MCF 10A (cell line): ENCODE measurements around the gene LIG1. TPM values are rescaled to one million over a fixed set of nuclear protein-coding genes. Genes with fewer than 3 reads are reported as not detected.

ENCODE experiments used
- BruUV-seq: library from RNA; stranded (reverse); fragments of 400-500 nt; replicated peaks from 2 replicates; lab custom pipeline; 2021; lab: Mats Ljungman, UMichigan
- CTCF ChIA-PET: fragments of 300-600 bp; sonication (Branson Sonifier 250); formaldehyde crosslinking; extraction: SDS; loops from one replicate; lab custom pipeline; 2021; ENCODE audit warnings: antibody characterized with exemption, inconsistent platforms; lab: Yijun Ruan, JAX
- POLR2A ChIA-PET: fragments of 300-600, 350-650 bp; sonication (Branson Sonifier 250); formaldehyde crosslinking; extraction: SDS; loops from one replicate; lab custom pipeline; 2020; ENCODE audit warnings: antibody characterized with exemption, inconsistent platforms; lab: Yijun Ruan, JAX
- DNase-seq: peaks from one replicate; pipeline ENCODE4 v3.0.0-alpha.2; 2018; ENCODE audit not compliant: unreplicated experiment
- H3K27ac Mint-ChIP-seq: one replicate; pipeline ENCODE4 v1.8.0; 2022; ENCODE audit warnings: mild to moderate bottlenecking, low read depth, mixed read lengths; ENCODE audit not compliant: unreplicated experiment
- H3K27me3 Mint-ChIP-seq: one replicate; pipeline ENCODE4 v1.8.0; 2022; ENCODE audit warnings: mixed read lengths; ENCODE audit not compliant: insufficient read depth, unreplicated experiment
- H3K36me3 Mint-ChIP-seq: one replicate; pipeline ENCODE4 v1.8.0; 2022; ENCODE audit warnings: mild to moderate bottlenecking, moderate library complexity, mixed read lengths; ENCODE audit not compliant: insufficient read depth, unreplicated experiment
- H3K4me1 Mint-ChIP-seq: one replicate; pipeline ENCODE4 v1.8.0; 2022; ENCODE audit warnings: mixed read lengths; ENCODE audit not compliant: insufficient read depth, unreplicated experiment
- H3K4me3 Mint-ChIP-seq: one replicate; pipeline ENCODE4 v1.8.0; 2022; ENCODE audit warnings: mild to moderate bottlenecking, moderate library complexity, mixed read lengths; ENCODE audit not compliant: unreplicated experiment
- H3K9me3 Mint-ChIP-seq: one replicate; pipeline ENCODE4 v1.8.0; 2022; ENCODE audit warnings: mixed read lengths; ENCODE audit not compliant: unreplicated experiment
- intact Hi-C: fragments of 100-400 bp; cut with micrococcal nuclease; formaldehyde crosslinking; loops from 2 replicates; pipeline ENCODE4 v1.14.1; 2022
- total RNA-seq: library from RNA; stranded (reverse); gene quantifications from 2 replicates; pipeline ENCODE4 v1.2.3, GENCODE V29; 2022
- TF ChIP-seq, protein P1 (sequence below): fragments of 200-600 bp; IDR thresholded peaks from one replicate; pipeline ENCODE4 v1.8.0; 2022; ENCODE audit warnings: antibody characterized with exemption, mild to moderate bottlenecking; ENCODE audit not compliant: unreplicated experiment

The LIG1 gene
- total RNA-seq, 1 experiment from 2014 or later: 14.6 TPM

DNA sequence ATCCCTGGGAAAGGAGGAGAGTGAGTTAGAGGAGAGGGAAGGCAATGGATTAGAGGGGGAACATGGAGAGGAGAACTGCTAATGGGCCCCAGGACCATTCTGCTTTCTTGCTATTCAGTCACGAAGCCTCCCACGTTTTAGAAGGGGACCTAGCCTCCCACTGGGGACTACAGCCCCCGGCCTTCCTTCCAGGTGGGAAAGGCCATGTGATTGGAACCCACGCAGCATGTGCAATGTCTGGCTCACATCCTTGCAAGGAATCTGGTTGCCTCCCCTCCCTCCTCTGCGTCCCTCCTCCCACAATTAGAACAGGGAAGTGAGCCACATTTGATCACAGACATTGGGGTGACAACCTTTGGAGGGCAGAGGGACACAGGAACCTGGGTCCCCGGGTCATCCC lies 37.0 kb downstream of the LIG1 start:
- intact Hi-C loops: no loop called here
- Mint-ChIP-seq H3K27ac (no peak overlapping the region), H3K9me3 (no peaks in the 10 kb centered on the region), H3K4me3 (no peak overlapping the region), H3K36me3 (peaks cover 12% of the 10 kb centered on the region), H3K27me3 (no peaks in the 10 kb centered on the region), H3K4me1 (no peaks in the 10 kb centered on the region)
- TF ChIP-seq, protein P1, sequence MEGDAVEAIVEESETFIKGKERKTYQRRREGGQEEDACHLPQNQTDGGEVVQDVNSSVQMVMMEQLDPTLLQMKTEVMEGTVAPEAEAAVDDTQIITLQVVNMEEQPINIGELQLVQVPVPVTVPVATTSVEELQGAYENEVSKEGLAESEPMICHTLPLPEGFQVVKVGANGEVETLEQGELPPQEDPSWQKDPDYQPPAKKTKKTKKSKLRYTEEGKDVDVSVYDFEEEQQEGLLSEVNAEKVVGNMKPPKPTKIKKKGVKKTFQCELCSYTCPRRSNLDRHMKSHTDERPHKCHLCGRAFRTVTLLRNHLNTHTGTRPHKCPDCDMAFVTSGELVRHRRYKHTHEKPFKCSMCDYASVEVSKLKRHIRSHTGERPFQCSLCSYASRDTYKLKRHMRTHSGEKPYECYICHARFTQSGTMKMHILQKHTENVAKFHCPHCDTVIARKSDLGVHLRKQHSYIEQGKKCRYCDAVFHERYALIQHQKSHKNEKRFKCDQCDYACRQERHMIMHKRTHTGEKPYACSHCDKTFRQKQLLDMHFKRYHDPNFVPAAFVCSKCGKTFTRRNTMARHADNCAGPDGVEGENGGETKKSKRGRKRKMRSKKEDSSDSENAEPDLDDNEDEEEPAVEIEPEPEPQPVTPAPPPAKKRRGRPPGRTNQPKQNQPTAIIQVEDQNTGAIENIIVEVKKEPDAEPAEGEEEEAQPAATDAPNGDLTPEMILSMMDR: no peak
- DNase-seq: no peak
- CTCF ChIA-PET: no interaction called here
- POLR2A ChIA-PET: no interaction called here
- no TSS peak for BruUV-seq

DNA sequence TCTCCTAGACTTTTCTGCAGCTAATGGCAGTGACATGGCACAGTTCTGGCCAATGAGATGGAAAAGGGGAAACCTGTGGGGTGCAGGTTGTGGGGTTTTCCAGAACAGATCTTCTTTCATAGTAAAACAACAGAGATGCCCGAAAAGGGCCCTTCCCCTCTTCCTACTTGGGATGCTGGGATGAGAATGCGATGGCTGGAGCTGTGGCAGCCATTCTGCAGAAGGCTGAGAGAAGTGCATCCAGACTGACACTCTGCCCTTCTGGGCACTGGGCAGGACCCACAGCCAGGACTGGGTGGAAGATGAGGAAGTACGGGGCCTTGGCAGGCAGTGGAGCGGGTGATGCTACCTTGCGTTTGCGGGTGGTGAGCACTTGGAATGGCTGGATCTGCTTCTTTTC lies 42.6 kb downstream of the LIG1 start:
- TF ChIP-seq, protein P1: no peak
- Mint-ChIP-seq H3K27me3 (no peaks in the 10 kb centered on the region), H3K27ac (no peak overlapping the region), H3K36me3 (peaks cover 19% of the 10 kb centered on the region), H3K4me3 (no peak overlapping the region), H3K4me1 (no peaks in the 10 kb centered on the region), H3K9me3 (no peaks in the 10 kb centered on the region)
- no peak for DNase-seq
- intact Hi-C loops: no loop called here
- POLR2A ChIA-PET: no interaction called here
- no TSS peak for BruUV-seq
- CTCF ChIA-PET: interaction anchor here (1.1 kb wide), 1 partner anchor 25 kb away, joined by 5 read pairs; no protein-coding TSS in a partner anchor

DNA sequence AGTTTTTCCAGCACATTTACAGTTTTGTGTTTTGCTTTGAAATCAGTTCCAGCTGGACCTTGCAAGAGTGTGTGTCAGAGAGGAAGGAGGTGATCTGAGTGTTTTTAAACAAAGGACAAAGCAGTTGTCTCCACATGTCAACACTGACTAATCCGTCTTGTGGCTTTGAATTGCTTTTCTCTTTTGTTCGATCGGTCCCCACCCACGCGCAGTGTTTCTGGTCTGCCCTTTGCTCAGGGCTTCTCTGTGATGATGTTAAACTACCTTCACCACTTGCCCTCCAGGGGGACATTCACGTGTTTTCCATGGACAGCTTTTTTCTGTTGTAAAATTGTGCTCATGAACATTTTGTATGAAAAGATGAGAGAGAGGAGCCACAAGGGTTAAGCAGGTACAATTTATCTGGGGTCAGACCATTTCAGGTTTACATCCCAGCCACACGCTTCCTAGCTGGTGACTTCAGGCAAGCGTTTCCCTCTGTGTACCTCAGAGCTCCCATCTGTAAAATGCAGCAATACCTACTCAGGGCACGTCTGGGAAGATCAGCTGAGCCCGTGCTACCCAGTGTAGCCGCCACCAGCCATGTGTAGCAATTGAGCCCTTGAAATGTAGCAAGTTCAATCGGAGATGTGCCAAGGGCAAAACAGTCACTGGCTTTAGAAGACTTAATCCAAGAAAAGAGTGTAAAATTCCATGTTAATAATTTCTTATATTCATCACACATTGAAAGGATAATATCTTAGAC lies 46.1 kb downstream of the LIG1 start:
- H3K27me3 Mint-ChIP-seq: no peaks in the 10 kb centered on the region
- TF ChIP-seq, protein P1: peak; percentile 5
- H3K27ac Mint-ChIP-seq: peak overlapping the region; percentile 22
- intact Hi-C loops: no loop called here
- ChIA-PET CTCF (interaction anchor here (0.6 to 1.5 kb wide), 5 partner anchors 11 to 114 kb away, joined by 3 to 8 read pairs (median 3); no protein-coding TSS in a partner anchor), POLR2A (interaction anchor here (1.2 kb wide), 2 partner anchors 13 kb away, joined by 3 to 6 read pairs; partner anchors contain the start of gene PLA2G4C)
- peaks cover 18% of the 10 kb centered on the region for H3K36me3 Mint-ChIP-seq
- peak; percentile 76 for DNase-seq
- no TSS peak for BruUV-seq
- no peak overlapping the region for H3K4me3 Mint-ChIP-seq
- H3K4me1 Mint-ChIP-seq: no peaks in the 10 kb centered on the region
- H3K9me3 Mint-ChIP-seq: no peaks in the 10 kb centered on the region

DNA sequence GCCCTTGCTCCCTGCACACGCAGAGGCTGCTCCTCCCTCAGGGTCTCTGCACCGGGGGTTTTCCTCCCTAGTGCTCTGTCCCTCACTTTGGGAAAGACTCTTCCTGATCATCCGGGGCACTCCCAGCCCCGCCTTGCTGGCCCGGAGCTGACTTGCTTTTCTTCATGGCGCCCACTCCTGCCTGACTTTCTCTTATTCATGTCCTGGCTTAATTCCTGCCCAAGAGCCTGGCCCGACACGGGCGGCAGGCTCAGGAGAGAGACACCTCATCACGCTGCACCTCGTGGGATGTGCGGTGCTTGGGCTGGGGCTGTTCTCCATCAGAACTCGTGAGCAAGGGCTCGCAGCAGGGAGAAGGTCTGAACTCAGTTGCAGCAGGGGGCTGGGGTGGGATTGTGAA lies 47.7 kb downstream of the LIG1 start:
- BruUV-seq: no TSS peak
- H3K27ac Mint-ChIP-seq: peak overlapping the region; percentile 49
- TF ChIP-seq, protein P1: no peak
- H3K36me3 Mint-ChIP-seq: peaks cover 13% of the 10 kb centered on the region
- no peaks in the 10 kb centered on the region for H3K9me3 Mint-ChIP-seq
- no peak overlapping the region for H3K4me3 Mint-ChIP-seq
- no peaks in the 10 kb centered on the region for H3K27me3 Mint-ChIP-seq
- intact Hi-C loops: no loop called here
- CTCF ChIA-PET: interaction anchor here (0.6 to 1.3 kb wide), 3 partner anchors 30 to 159 kb away, joined by 3 to 6 read pairs (median 4); no protein-coding TSS in a partner anchor
- POLR2A ChIA-PET: no interaction called here
- DNase-seq: no peak
- no peaks in the 10 kb centered on the region for H3K4me1 Mint-ChIP-seq
